HL-60/S4 treated with retinoic acid at 250 ng/mL for 4 days and 3 days (cell line): ENCODE data around the gene RBBP8NL.

Source experiments
- in situ Hi-C: fragments of 300-500 bp; cut with MboI; formaldehyde crosslinking; loops from 2 replicates; pipeline ENCODE4 v1.7.0; 2022; ENCODE audit warnings: low sequenced_read_pairs

The RBBP8NL gene

DNA sequence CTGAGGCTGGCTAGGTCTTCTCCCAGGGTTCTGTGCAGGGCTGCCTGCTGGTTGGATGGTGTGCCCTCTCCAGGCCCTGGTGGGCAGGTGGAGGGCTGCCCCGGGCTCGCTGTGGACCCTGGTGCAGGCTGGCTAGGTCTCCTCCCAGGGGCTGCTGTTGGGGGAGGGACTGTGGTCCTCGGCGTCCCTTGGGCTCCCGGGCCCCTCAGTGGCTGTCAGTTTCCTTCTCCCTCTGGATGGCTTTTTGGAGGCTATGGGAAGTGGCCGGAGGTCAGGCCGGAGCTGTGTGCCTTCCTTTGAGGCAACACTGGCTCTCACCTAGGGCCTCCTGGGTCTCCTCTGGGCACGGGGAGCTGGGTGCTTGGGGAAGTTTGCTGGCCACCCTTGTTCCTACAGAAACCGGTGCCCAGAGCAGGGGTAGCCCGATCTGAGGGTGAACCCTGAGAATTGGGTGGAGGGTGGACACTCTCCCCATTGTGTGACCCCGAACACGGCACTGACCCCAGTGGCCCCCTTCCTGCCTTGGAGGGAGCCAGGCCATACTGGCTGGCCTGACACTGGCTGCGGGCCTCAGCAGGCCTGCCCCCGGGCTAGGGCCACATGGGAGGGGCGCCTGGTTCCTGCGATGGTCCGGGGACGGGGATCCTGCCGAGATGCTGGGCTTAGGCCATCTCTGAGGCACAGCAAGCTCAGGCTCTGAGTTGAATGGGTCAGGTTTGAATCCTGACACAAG is 16.4 kb downstream of the RBBP8NL start:
- in situ Hi-C loops: no loop called here

- in situ Hi-C loops: no loop called here
These were observed 17.2 kb downstream of the RBBP8NL start for GRCh38 chr20:62409931-62410745.

GRCh38 chr20:62409086-62409853 is 18.1 kb downstream of the RBBP8NL start:
- in situ Hi-C loops: no loop called here

DNA sequence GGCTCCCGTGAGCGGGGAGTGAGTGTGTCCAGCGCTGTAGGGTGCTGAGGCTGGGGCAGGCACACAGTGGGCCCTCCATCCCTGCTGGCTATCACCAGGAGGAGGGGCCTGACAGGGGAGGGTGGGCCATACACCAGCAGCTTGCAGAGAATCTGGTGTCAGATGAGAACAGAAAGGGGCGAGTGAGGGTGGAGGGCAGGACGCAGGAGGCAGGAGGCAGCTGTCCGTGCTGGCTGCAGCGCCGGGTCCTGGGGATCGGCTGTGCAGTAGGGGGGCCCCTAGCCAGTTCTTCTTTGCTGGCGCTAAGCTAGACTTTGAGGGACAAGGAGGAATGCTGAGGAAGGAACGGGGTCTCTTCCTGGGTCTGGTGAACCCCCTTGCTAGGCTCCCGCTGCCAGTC is 18.7 kb downstream of the RBBP8NL start:
- in situ Hi-C loops: no loop called here

- in situ Hi-C loops: no loop called here
These were observed 19.3 kb downstream of the RBBP8NL start for GRCh38 chr20:62408055-62408454.

GRCh38 chr20:62407221-62407992 is 19.9 kb downstream of the RBBP8NL start, which contains the start of gene CABLES2:
Gene CABLES2 (minus strand): TSS chr20:62407285. CDS start chr20:62407276, 9 bp downstream.
- in situ Hi-C loops: no loop called here

DNA sequence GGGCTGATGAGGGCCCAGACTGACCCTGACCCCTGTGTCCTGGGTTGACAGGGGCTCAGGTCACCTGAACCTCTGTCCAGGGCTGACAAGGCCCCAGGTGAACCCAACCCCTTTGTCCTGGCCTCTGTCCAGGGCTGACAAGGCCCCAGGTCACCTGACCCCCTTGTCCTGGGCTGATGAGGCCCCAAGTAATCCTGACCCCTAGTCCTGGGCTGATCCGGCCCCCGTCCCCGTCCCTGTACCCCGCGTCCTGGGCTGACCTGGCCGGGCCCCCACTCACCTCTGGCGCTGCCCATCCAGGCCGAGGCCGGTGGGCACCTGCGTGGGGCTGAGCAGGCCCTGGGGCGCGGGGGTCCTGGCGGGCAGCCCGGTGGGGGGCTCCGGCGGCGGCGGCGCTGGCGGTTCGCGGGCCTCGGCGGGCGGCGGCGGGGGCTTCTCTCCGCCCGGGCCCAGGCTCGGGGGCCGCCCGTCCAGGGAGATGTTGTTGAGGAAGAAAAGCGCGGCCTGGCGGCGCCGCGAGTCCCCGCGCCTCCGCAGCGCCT is 20.6 kb downstream of the RBBP8NL start:
- in situ Hi-C loops: no loop called here

GRCh38 chr20:62405981-62406513 is 21.3 kb downstream of the RBBP8NL start:
- in situ Hi-C loops: no loop called here

- in situ Hi-C loops: no loop called here
These were observed 22.0 kb downstream of the RBBP8NL start for GRCh38 chr20:62405108-62405980.

DNA sequence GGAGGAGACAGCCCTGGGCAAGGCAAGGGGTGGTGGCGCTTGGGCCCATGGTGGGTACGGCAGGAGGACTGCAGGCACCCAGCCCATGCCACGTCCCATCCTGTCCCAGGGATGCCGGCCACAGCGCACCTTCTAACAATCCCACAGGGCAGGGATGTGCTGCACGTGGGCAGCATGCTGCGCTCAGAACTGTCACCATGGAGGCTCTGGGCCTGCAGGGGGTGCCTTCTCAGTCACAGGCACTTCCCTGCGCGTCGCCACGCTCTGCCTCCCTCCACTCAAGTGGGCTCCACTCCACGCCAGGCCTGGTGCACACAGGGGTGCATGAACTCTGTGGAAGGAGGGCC is 22.6 kb downstream of the RBBP8NL start:
- in situ Hi-C loops: no loop called here

GRCh38 chr20:62404112-62404665 is 23.1 kb downstream of the RBBP8NL start:
- in situ Hi-C loops: no loop called here

GRCh38 chr20:62403331-62403730 is 24.0 kb downstream of the RBBP8NL start:
- in situ Hi-C loops: no loop called here

DNA sequence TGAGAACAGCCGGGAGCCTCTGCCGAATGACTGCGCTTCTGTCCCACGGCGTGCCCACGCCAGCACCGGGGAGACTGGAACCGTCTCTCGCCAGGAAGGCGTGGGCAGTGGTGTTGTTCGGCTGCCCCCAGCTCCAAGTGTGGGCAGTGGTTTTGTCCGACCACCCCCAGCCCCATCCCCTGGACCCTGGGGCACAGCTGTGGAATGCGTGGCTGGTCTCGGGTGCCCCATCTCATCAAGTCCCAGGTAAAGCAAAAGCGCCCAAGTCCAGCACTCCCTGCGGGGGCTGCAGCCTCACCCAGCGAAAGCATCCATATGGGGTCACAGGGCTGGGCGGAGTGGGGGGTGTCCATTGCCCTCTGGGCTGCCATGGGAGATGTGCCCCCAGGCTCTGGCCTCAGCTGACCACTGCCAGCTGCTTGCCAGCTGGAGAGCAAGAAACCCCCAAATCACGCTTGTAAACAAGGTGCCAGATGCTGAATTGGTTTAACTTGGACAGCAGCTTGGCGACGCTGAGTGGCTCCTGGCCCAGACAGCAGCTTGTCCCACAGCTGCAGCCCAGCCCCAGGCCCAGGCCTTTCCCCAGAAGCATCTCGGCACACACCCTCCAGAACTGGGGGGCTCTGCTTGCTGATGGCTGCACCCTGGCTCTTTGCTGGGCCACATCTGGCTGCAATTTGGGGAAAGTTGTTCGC is 24.7 kb downstream of the RBBP8NL start:
- in situ Hi-C loops: no loop called here

GRCh38 chr20:62401331-62401779 is 26.0 kb downstream of the RBBP8NL start:
- in situ Hi-C loops: no loop called here

GRCh38 chr20:62400541-62400940 is 26.8 kb downstream of the RBBP8NL start:
- in situ Hi-C loops: no loop called here

DNA sequence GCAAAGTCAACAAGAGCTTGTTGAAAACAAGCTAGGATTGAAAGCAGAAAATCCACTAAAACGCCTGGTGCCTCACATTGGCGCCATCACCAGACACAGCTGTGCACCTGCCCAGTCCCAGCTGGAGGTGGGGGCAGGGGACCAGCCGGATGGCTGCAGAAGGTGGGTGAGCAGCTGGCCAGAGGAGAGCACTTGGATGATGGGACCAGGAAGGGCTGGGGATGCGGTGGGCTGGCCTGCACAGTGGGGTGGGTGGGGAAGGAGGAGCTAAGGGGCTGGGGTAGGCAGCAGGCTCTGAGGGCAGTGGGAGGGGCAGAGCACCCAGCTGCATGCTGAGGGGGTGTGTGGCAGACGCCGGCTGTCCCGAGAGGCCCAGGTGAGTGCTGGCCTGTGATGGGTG is 27.3 kb downstream of the RBBP8NL start:
- in situ Hi-C loops: no loop called here

- in situ Hi-C loops: no loop called here
These were observed 29.1 kb downstream of the RBBP8NL start for GRCh38 chr20:62398120-62398821.
